ENCODE measurements around the gene MB. TPM values are rescaled to one million over a fixed set of nuclear protein-coding genes. Genes with fewer than 3 reads are reported as not detected.

The MB gene
- total and polyA plus RNA-seq, 4 donors, result 0.13 to 0.25 TPM; not detected in 2

DNA sequence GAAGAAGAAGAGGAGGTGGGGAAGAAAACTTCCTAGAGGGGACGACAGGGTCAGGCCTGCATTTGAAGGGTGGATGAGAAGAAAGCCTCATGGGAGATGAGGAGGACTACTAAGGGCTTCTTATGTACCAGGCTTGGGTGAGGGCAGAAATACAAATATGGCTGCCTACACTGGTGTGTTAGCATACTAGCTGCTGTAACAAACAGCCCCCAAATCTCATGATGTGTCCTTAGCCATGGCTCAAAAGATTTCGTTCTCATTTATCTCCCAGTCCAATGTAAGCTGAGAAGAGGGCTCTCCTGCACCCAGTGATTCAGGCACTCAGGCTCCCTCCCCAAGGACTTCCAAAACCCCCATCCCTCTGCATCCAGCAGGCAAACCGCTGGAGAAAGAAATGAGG is 11.6 kb upstream of the MB start:
- Histone ChIP-seq H3K36me3 (ENCODE audit: control insufficient read depth in 4 of 4, insufficient read depth in 3 of 4, low read depth in 1 of 4, low read length in 3 of 4) (no peaks in the 10 kb centered on the region), H3K27ac (ENCODE audit: low read depth in 1 of 2, low read length in 2 of 2) (no peak overlapping the region), H3K4me1 (ENCODE audit: control insufficient read depth in 4 of 4, insufficient read depth in 4 of 4, low read length in 3 of 4) (no peaks in the 10 kb centered on the region), H3K27me3 (ENCODE audit: control insufficient read depth in 4 of 4, insufficient read depth in 4 of 4, low read length in 3 of 4) (no peaks in the 10 kb centered on the region), H3K9ac (ENCODE audit: low read depth in 1 of 2, low read length in 2 of 2) (no peak overlapping the region), H3K4me3 (ENCODE audit: low read depth in 1 of 3, low read length in 3 of 3) (no peak overlapping the region), H3K9me3 (ENCODE audit: control insufficient read depth in 4 of 4, low read length in 3 of 4) (no peaks in the 10 kb centered on the region)
- 91% methylated on average over 3 of the region's 3 CpGs for WGBS
- DNase-seq (ENCODE audit: low spot score), result no peak
- no peak for TF ChIP-seq FOXA1 (IDR thresholded peaks at IDR 0.05)
- TF ChIP-seq, protein P1, sequence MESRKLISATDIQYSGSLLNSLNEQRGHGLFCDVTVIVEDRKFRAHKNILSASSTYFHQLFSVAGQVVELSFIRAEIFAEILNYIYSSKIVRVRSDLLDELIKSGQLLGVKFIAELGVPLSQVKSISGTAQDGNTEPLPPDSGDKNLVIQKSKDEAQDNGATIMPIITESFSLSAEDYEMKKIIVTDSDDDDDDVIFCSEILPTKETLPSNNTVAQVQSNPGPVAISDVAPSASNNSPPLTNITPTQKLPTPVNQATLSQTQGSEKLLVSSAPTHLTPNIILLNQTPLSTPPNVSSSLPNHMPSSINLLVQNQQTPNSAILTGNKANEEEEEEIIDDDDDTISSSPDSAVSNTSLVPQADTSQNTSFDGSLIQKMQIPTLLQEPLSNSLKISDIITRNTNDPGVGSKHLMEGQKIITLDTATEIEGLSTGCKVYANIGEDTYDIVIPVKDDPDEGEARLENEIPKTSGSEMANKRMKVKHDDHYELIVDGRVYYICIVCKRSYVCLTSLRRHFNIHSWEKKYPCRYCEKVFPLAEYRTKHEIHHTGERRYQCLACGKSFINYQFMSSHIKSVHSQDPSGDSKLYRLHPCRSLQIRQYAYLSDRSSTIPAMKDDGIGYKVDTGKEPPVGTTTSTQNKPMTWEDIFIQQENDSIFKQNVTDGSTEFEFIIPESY (IDR thresholded peaks at IDR 0.05), result no peak
- TF ChIP-seq HNF4A (conservative IDR thresholded peaks at IDR 0.05), result no peak
- no peak for TF ChIP-seq SP1 (IDR thresholded peaks at IDR 0.05)
- TF ChIP-seq, protein P2, sequence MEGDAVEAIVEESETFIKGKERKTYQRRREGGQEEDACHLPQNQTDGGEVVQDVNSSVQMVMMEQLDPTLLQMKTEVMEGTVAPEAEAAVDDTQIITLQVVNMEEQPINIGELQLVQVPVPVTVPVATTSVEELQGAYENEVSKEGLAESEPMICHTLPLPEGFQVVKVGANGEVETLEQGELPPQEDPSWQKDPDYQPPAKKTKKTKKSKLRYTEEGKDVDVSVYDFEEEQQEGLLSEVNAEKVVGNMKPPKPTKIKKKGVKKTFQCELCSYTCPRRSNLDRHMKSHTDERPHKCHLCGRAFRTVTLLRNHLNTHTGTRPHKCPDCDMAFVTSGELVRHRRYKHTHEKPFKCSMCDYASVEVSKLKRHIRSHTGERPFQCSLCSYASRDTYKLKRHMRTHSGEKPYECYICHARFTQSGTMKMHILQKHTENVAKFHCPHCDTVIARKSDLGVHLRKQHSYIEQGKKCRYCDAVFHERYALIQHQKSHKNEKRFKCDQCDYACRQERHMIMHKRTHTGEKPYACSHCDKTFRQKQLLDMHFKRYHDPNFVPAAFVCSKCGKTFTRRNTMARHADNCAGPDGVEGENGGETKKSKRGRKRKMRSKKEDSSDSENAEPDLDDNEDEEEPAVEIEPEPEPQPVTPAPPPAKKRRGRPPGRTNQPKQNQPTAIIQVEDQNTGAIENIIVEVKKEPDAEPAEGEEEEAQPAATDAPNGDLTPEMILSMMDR (IDR thresholded peaks at IDR 0.05; ENCODE audit: low read depth, low read length, missing input control), result no peak
- TF ChIP-seq, protein P3, sequence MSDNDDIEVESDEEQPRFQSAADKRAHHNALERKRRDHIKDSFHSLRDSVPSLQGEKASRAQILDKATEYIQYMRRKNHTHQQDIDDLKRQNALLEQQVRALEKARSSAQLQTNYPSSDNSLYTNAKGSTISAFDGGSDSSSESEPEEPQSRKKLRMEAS (IDR thresholded peaks at IDR 0.05), result no peak
- no peak for TF ChIP-seq RXRA (IDR thresholded peaks at IDR 0.05)

DNA sequence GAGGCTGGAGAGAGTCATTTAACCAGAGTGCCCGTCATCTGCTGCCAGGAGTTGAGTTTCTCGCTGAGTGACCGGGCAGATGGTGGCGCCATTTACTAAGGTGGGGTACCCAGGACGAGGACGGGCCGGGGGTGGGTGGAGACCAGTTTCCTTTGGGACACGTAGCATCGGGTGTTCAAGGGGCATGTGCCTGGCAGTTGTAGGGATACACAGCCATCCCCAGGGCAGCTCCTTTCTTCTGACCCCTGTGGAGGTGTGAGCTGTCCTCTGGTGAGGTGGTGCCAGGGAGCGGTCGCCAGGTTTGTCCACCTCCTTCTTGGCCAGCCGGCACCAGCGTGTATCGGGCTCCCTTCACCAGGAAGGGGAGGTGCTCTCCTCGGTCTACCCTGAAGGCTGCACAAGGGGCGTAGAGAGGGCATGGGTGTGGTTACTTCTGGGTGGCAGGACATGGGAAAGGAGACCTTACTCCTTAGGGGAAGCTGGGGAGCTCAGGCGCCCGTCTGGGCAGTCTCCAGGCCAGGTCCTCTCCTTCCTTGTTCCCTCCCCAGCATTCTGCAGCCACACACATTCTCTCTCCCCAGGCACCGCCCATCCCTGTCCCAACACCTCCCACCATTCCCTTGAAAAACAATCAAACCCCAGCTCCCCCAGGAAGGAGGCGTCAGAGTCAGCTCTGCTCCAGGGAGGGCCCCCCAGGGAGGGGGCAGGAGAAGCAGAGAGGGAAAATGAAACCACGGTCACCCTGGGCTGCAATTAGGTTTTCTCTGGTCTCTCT is 10.3 kb upstream of the MB start:
- peak overlapping the region; percentile 51 to 97 (median 58) for H3K4me3 ChIP-seq (ENCODE audit: low read depth in 1 of 3, low read length in 3 of 3)
- DNase-seq (ENCODE audit: low spot score), result peak; percentile 65
- peaks cover 0 to 8% (median 8%) of the 10 kb centered on the region in 4 donors for H3K4me1 ChIP-seq (ENCODE audit: control insufficient read depth in 4 of 4, insufficient read depth in 4 of 4, low read length in 3 of 4)
- peak overlapping the region; percentile 77 to 92 for H3K27ac ChIP-seq (ENCODE audit: low read depth in 1 of 2, low read length in 2 of 2)
- H3K9me3 ChIP-seq (ENCODE audit: control insufficient read depth in 4 of 4, low read length in 3 of 4), result no peaks in the 10 kb centered on the region
- H3K27me3 ChIP-seq (ENCODE audit: control insufficient read depth in 4 of 4, insufficient read depth in 4 of 4, low read length in 3 of 4), result no peaks in the 10 kb centered on the region
- no peak for TF ChIP-seq JUND (IDR thresholded peaks at IDR 0.05)
- TF ChIP-seq, protein P1 (IDR thresholded peaks at IDR 0.05), result no peak
- no peak for TF ChIP-seq FOXA2 (IDR thresholded peaks at IDR 0.05)
- TF ChIP-seq HNF4A (conservative IDR thresholded peaks at IDR 0.05), result peak; percentile 28 to 60
- peak; percentile 85 to 88 for TF ChIP-seq RAD21 (IDR thresholded peaks at IDR 0.05)
- TF ChIP-seq, protein P4, sequence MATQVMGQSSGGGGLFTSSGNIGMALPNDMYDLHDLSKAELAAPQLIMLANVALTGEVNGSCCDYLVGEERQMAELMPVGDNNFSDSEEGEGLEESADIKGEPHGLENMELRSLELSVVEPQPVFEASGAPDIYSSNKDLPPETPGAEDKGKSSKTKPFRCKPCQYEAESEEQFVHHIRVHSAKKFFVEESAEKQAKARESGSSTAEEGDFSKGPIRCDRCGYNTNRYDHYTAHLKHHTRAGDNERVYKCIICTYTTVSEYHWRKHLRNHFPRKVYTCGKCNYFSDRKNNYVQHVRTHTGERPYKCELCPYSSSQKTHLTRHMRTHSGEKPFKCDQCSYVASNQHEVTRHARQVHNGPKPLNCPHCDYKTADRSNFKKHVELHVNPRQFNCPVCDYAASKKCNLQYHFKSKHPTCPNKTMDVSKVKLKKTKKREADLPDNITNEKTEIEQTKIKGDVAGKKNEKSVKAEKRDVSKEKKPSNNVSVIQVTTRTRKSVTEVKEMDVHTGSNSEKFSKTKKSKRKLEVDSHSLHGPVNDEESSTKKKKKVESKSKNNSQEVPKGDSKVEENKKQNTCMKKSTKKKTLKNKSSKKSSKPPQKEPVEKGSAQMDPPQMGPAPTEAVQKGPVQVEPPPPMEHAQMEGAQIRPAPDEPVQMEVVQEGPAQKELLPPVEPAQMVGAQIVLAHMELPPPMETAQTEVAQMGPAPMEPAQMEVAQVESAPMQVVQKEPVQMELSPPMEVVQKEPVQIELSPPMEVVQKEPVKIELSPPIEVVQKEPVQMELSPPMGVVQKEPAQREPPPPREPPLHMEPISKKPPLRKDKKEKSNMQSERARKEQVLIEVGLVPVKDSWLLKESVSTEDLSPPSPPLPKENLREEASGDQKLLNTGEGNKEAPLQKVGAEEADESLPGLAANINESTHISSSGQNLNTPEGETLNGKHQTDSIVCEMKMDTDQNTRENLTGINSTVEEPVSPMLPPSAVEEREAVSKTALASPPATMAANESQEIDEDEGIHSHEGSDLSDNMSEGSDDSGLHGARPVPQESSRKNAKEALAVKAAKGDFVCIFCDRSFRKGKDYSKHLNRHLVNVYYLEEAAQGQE (IDR thresholded peaks at IDR 0.05), result peak; percentile 49
- peak; percentile 11 to 40 for TF ChIP-seq RXRA (IDR thresholded peaks at IDR 0.05)
- peak; percentile 35 for TF ChIP-seq SP1 (IDR thresholded peaks at IDR 0.05)
- no peak for TF ChIP-seq HNF4G (IDR thresholded peaks at IDR 0.05)
- TF ChIP-seq, protein P3 (IDR thresholded peaks at IDR 0.05), result peak; percentile 47
- TF ChIP-seq, protein P5, sequence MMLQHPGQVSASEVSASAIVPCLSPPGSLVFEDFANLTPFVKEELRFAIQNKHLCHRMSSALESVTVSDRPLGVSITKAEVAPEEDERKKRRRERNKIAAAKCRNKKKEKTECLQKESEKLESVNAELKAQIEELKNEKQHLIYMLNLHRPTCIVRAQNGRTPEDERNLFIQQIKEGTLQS (IDR thresholded peaks at IDR 0.05), result no peak
- no peak for TF ChIP-seq GABPA (IDR thresholded peaks at IDR 0.05 in 1 of 2, conservative IDR thresholded peaks at IDR 0.05 in 1 of 2)
- peak; percentile 71 for TF ChIP-seq YY1 (IDR thresholded peaks at IDR 0.05)
- no peak for TF ChIP-seq EGR1 (IDR thresholded peaks at IDR 0.05; ENCODE audit: low read depth in 2 of 2)
- TF ChIP-seq FOXA1 (IDR thresholded peaks at IDR 0.05), result no peak
- TF ChIP-seq NR2F2 (IDR thresholded peaks at IDR 0.05), result no peak
- TF ChIP-seq, protein P2 (IDR thresholded peaks at IDR 0.05; ENCODE audit: low read depth, low read length, missing input control), result peak; percentile 59
- peak; percentile 51 for TF ChIP-seq TAF1 (conservative IDR thresholded peaks at IDR 0.05)
- H3K36me3 ChIP-seq (ENCODE audit: control insufficient read depth in 4 of 4, insufficient read depth in 3 of 4, low read depth in 1 of 4, low read length in 3 of 4), result no peaks in the 10 kb centered on the region
- peak overlapping the region; percentile 22 to 49 for H3K9ac ChIP-seq (ENCODE audit: low read depth in 1 of 2, low read length in 2 of 2)
- 1% methylated on average over 21 of the region's 21 CpGs for WGBS

Measured in liver (tissue), 9 donors.